IMR-90 (cell line): Measurements from ENCODE around the gene BGLAP. TPM values are rescaled to one million over a fixed set of nuclear protein-coding genes. Genes with fewer than 3 reads are reported as not detected.

Experiments used
- ATAC-seq: fragments of 200-7000 bp; cut with Tn5 transposase; 2 replicates; pipeline ENCODE4 v1.9.1; 2020; ENCODE audit warnings: low read depth, mild to moderate bottlenecking, moderate library complexity
- BruUV-seq: library from RNA; stranded (reverse); fragments of 400-500 nt; replicated peaks from 2 replicates; lab custom pipeline; 2021; lab: Mats Ljungman, UMichigan
- CTCF ChIA-PET: fragments of 300-600 bp; formaldehyde crosslinking; extraction: SDS; loops from one replicate; lab custom pipeline; 2021; ENCODE audit warnings: antibody characterized with exemption; lab: Yijun Ruan, JAX
- POLR2A ChIA-PET: fragments of 300-600 bp; sonication (Branson Sonifier 250); formaldehyde crosslinking; loops from one replicate; lab custom pipeline; 2022; ENCODE audit warnings: antibody characterized with exemption; ENCODE audit not compliant: unreplicated experiment; lab: Charles Lee
- DNase-seq: peaks from one replicate; pipeline ENCODE4 v3.0.0; 2013
- H2AFZ ChIP-seq: replicated peaks from 2 replicates; pipeline ENCODE3; 2013; ENCODE audit warnings: low read length, mild to moderate bottlenecking; ENCODE audit not compliant: poor library complexity
- H2AK5ac ChIP-seq: 2 replicates; pipeline ENCODE4 v1.6.1; 2013; ENCODE audit warnings: low read depth, low read length, inconsistent platforms
- H2AK9ac ChIP-seq: replicated peaks from 2 replicates; pipeline ENCODE3; 2013; ENCODE audit warnings: mild to moderate bottlenecking, low read depth, low read length, moderate library complexity; ENCODE audit not compliant: poor library complexity
- H2BK120ac ChIP-seq: 2 replicates; pipeline ENCODE4 v1.6.1; 2013; ENCODE audit warnings: low read depth, low read length, inconsistent platforms
- H2BK15ac ChIP-seq: 3 replicates; pipeline ENCODE4 v1.6.1; 2013; ENCODE audit warnings: low read depth, low read length, inconsistent platforms
- H2BK20ac ChIP-seq: 2 replicates; pipeline ENCODE4 v1.6.1; 2013; ENCODE audit warnings: low read depth, mild to moderate bottlenecking, inconsistent platforms, low read length, moderate library complexity
- H2BK5ac ChIP-seq: 2 replicates; pipeline ENCODE4 v1.6.1; 2013; ENCODE audit warnings: mild to moderate bottlenecking, low read depth, low read length, inconsistent platforms; ENCODE audit not compliant: poor library complexity, severe bottlenecking
- H3K14ac ChIP-seq: replicated peaks from 2 replicates; pipeline ENCODE4 v1.6.1; 2013; ENCODE audit warnings: low read depth, low read length, inconsistent platforms
- H3K18ac ChIP-seq: 2 replicates; pipeline ENCODE4 v1.6.1; 2013; ENCODE audit warnings: low read depth, low read length, control low read depth
- H3K23ac ChIP-seq: 2 replicates; pipeline ENCODE4 v1.6.1; 2013; ENCODE audit warnings: low read depth, low read length, inconsistent platforms
- H3K27ac ChIP-seq: 2 replicates; pipeline ENCODE4 v1.5.1; 2013; ENCODE audit warnings: mild to moderate bottlenecking, control low read depth, low read length; ENCODE audit not compliant: insufficient read depth
- H3K27me3 ChIP-seq: 2 replicates; pipeline ENCODE4 v1.6.1; 2013; ENCODE audit warnings: low read length; ENCODE audit not compliant: control insufficient read depth, insufficient read depth
- H3K36me3 ChIP-seq: 2 replicates; pipeline ENCODE4 v1.6.1; 2013; ENCODE audit warnings: low read length, mixed read lengths; ENCODE audit not compliant: control insufficient read depth, insufficient read depth
- H3K4ac ChIP-seq: 2 replicates; pipeline ENCODE4 v1.6.1; 2013; ENCODE audit warnings: low read depth, low read length, inconsistent platforms
- H3K4me1 ChIP-seq: 2 replicates; pipeline ENCODE4 v1.6.1; 2013; ENCODE audit warnings: low read length, mixed read lengths; ENCODE audit not compliant: control insufficient read depth, insufficient read depth
- H3K4me2 ChIP-seq: 2 replicates; pipeline ENCODE4 v1.6.1; 2013; ENCODE audit warnings: low read depth, mild to moderate bottlenecking, control low read depth, low read length, moderate library complexity
- H3K4me3 ChIP-seq: 2 replicates; pipeline ENCODE4 v1.5.1; 2013; ENCODE audit warnings: low read depth, mild to moderate bottlenecking, control low read depth, low read length, moderate library complexity; ENCODE audit not compliant: insufficient read depth
- H3K56ac ChIP-seq: 2 replicates; pipeline ENCODE4 v1.6.1; 2013; ENCODE audit warnings: low read length, inconsistent platforms; ENCODE audit not compliant: insufficient read depth; ENCODE audit errors: extremely low read depth
- H3K79me1 ChIP-seq, 2 experiments: 2 replicates each; pipeline ENCODE4 v1.6.1; 2013; ENCODE audit warnings: low read length in 2 of 2, inconsistent platforms in 1 of 2, low read depth in 1 of 2
- H3K9ac ChIP-seq: 2 replicates; pipeline ENCODE4 v1.6.1; 2013; ENCODE audit warnings: low read depth, low read length, control low read depth
- H3K9me1 ChIP-seq: 2 replicates; pipeline ENCODE4 v1.6.1; 2013; ENCODE audit warnings: low read length, inconsistent platforms; ENCODE audit not compliant: insufficient read depth
- H3K9me3 ChIP-seq: 2 replicates; pipeline ENCODE4 v1.6.1; 2013; ENCODE audit warnings: low read length; ENCODE audit not compliant: control insufficient read depth, insufficient read depth
- H4K20me1 ChIP-seq: 2 replicates; pipeline ENCODE4 v1.6.1; 2013; ENCODE audit warnings: low read length, inconsistent platforms; ENCODE audit not compliant: insufficient read depth
- H4K5ac ChIP-seq: 2 replicates; pipeline ENCODE4 v1.6.1; 2013; ENCODE audit warnings: mild to moderate bottlenecking, low read depth, low read length, control low read depth
- H4K8ac ChIP-seq, 2 experiments: 2 replicates each; pipeline ENCODE4 v1.6.1; 2013; ENCODE audit warnings: low read depth in 2 of 2, low read length in 2 of 2, control low read depth in 1 of 2, inconsistent platforms in 1 of 2
- H4K91ac ChIP-seq: 2 replicates; pipeline ENCODE4 v1.6.1; 2013; ENCODE audit warnings: low read depth, low read length, inconsistent platforms; ENCODE audit not compliant: insufficient read depth
- BHLHE40 ChIP-seq: fragments of 150-350 bp; IDR thresholded peaks from 2 replicates; pipeline ENCODE4 v1.6.1; 2016; ENCODE audit warnings: mild to moderate bottlenecking, low read depth, low read length
- CEBPB ChIP-seq: IDR thresholded peaks from 2 replicates; pipeline ENCODE4 v1.6.1; 2012; ENCODE audit warnings: low read depth, low read length, improper control_type of control experiment
- CHD1 ChIP-seq: IDR thresholded peaks from 2 replicates; pipeline ENCODE4 v1.6.1; 2012; ENCODE audit warnings: low read depth, low read length, improper control_type of control experiment
- CTCF ChIP-seq: conservative IDR thresholded peaks from 2 replicates; pipeline ENCODE4 v1.5.1; 2012; ENCODE audit warnings: mild to moderate bottlenecking, low read depth, low read length, improper control_type of control experiment
- ELK1 ChIP-seq: fragments of 150-350 bp; IDR thresholded peaks from 2 replicates; pipeline ENCODE4 v1.6.1; 2016; ENCODE audit warnings: low read depth, mild to moderate bottlenecking, low read length, moderate library complexity, borderline replicate concordance
- FOS ChIP-seq: fragments of 150-350 bp; IDR thresholded peaks from 2 replicates; pipeline ENCODE4 v1.6.1; 2016; ENCODE audit warnings: low read depth, low read length
- MAZ ChIP-seq: IDR thresholded peaks from 2 replicates; pipeline ENCODE4 v1.6.1; 2012; ENCODE audit warnings: low read depth, mild to moderate bottlenecking, low read length, improper control_type of control experiment, moderate library complexity, borderline replicate concordance
- MXI1 ChIP-seq: IDR thresholded peaks from 2 replicates; pipeline ENCODE4 v1.6.1; 2012; ENCODE audit warnings: low read depth, mild to moderate bottlenecking, low read length, moderate library complexity, borderline replicate concordance
- NFE2L2 ChIP-seq: fragments of 150-350 bp; IDR thresholded peaks from 2 replicates; pipeline ENCODE4 v1.6.1; 2016; ENCODE audit warnings: low read depth, mild to moderate bottlenecking, low read length
- POLR2A ChIP-seq: IDR thresholded peaks from 2 replicates; pipeline ENCODE4 v1.6.1; 2012; ENCODE audit warnings: mild to moderate bottlenecking, low read depth, low read length
- RAD21 ChIP-seq: IDR thresholded peaks from 2 replicates; pipeline ENCODE4 v1.6.1; 2012; ENCODE audit warnings: low read length, improper control_type of control experiment
- RCOR1 ChIP-seq: IDR thresholded peaks from 2 replicates; pipeline ENCODE4 v1.6.1; 2012; ENCODE audit warnings: mild to moderate bottlenecking, low read length, improper control_type of control experiment; ENCODE audit not compliant: insufficient replicate concordance
- RFX5 ChIP-seq: IDR thresholded peaks from 2 replicates; pipeline ENCODE4 v1.8.0; 2012; ENCODE audit warnings: low read depth, mild to moderate bottlenecking, low read length, moderate library complexity
- SMC3 ChIP-seq: fragments of 150-350 bp; IDR thresholded peaks from 2 replicates; pipeline ENCODE4 v1.6.1; 2016; ENCODE audit warnings: low read depth, mild to moderate bottlenecking, antibody characterized with exemption, low read length, moderate library complexity
- USF2 ChIP-seq: fragments of 150-350 bp; IDR thresholded peaks from 2 replicates; pipeline ENCODE4 v1.6.1; 2017; ENCODE audit warnings: mild to moderate bottlenecking, antibody characterized with exemption, low read length, low read depth
- WGBS, 2 experiments: methylation state at CpG; one replicate each; pipeline versions ENCODE4 v1.1.5 to v1.1.7; 2013; ENCODE audit warnings: missing lambda C conversion rate in 2 of 2; ENCODE audit not compliant: insufficient read length in 1 of 2; ENCODE audit errors: extremely low coverage in 2 of 2; 5-methylcytosine and 5-hydroxymethylcytosine counted together
- dilution Hi-C: fragments of 300-500 bp; cut with HindIII; formaldehyde crosslinking; loops from one replicate; pipeline ENCODE4 v1.14.3; 2018; ENCODE audit warnings: low sequenced_read_pairs; ENCODE audit not compliant: unreplicated experiment
- in situ Hi-C: fragments of 300-500 bp; cut with MboI; formaldehyde crosslinking; loops from 3 replicates; pipeline ENCODE4 v1.14.3; 2019; ENCODE audit warnings: low sequenced_read_pairs, inconsistent platforms, mixed read lengths
- intact Hi-C: fragments of 100-400 bp; cut with micrococcal nuclease; formaldehyde crosslinking; loops from 2 replicates; pipeline ENCODE4 v1.10.0; 2022
- polyA plus RNA-seq, 3 experiments: library from polyadenylated mRNA; depleted of rRNA; stranded (reverse); fragments of >200 nt; gene quantifications; 2 replicates each; pipeline ENCODE4 v1.2.3, GENCODE V29; 2012; ENCODE audit warnings: low replicate concordance in 1 of 3
- total RNA-seq: library from RNA; depleted of rRNA; stranded (reverse); fragments of >200 nt; gene quantifications from 2 replicates; pipeline ENCODE4 v1.2.3, GENCODE V29; 2012

BGLAP gene
- total and polyA plus RNA-seq, 2 of the 4 experiments (the other 2 are of a cell fraction) = 0.67 TPM; not detected in 1

- BruUV-seq = no TSS peak
- ATAC-seq (no peak), DNase-seq (no peak)
- peaks cover 7% of the 10 kb centered on the region; the same call in 1 of the 2 replicates for H3K36me3 ChIP-seq
- H3K4me1 ChIP-seq = no peaks in the 10 kb centered on the region
- peak overlapping the region; percentile 86 for H3K4ac ChIP-seq
- H3K56ac ChIP-seq = peak overlapping the region; percentile 72
- peak overlapping the region; percentile 55 for H3K4me3 ChIP-seq
- intact Hi-C loops (loop anchor here (2.0 kb wide), 1 partner anchor 46 kb away; no protein-coding TSS in a partner anchor), in situ Hi-C loops (no loop called here), dilution Hi-C loops (no loop called here)
- H2AFZ ChIP-seq = peak overlapping the region; percentile 93
- H3K4me2 ChIP-seq = peak overlapping the region; percentile 26
- peak overlapping the region; percentile 87 for H3K14ac ChIP-seq
- peaks cover 13% of the 10 kb centered on the region for H4K20me1 ChIP-seq
- CTCF ChIA-PET = interaction anchor here (0.7 kb wide), 1 partner anchor 102 kb away, joined by 6 read pairs; no protein-coding TSS in a partner anchor
- H3K9me3 ChIP-seq = no peaks in the 10 kb centered on the region
- peak overlapping the region; percentile 62 for H4K5ac ChIP-seq
- WGBS, 2 experiments = 96% methylated on average over 4 of the region's 7 CpGs; no CpG with 5 or more reads in 1 of the 2 experiments
- 0 out of 2 replicates have a peak overlapping the region, but pooled peaks have one; percentile 16 for H2BK120ac ChIP-seq
- TF ChIP-seq SMC3 = no peak
- no peak for TF ChIP-seq RAD21
- TF ChIP-seq CHD1 = no peak
- no peak for TF ChIP-seq MAZ
- TF ChIP-seq CEBPB = no peak
- TF ChIP-seq MXI1 = no peak
- no peak for TF ChIP-seq RFX5
- no peak for TF ChIP-seq FOS
- no peak for TF ChIP-seq ELK1
- TF ChIP-seq NFE2L2 = no peak
- no peak for TF ChIP-seq USF2
- no peak for TF ChIP-seq BHLHE40
- TF ChIP-seq POLR2A = no peak
- no peak for TF ChIP-seq RCOR1
- TF ChIP-seq CTCF = no peak
- peak overlapping the region; percentile 89 for H2AK9ac ChIP-seq
- H4K8ac ChIP-seq = peak overlapping the region; percentile 84 to 94
- no peak overlapping the region for H2BK15ac ChIP-seq
- H3K27ac ChIP-seq = peak overlapping the region; percentile 68
- peak overlapping the region; percentile 71 for H2AK5ac ChIP-seq
- H3K18ac ChIP-seq = no peak overlapping the region
- H2BK5ac ChIP-seq = peak overlapping the region; percentile 57
- peak overlapping the region; percentile 93 for H3K23ac ChIP-seq
- peaks cover 12% of the 10 kb centered on the region for H3K9me1 ChIP-seq
- POLR2A ChIA-PET = interaction anchor here (1.5 kb wide), 1 partner anchor 19 kb away, joined by 16 read pairs; the partner anchor contains the start of gene PMF1
- no peaks in the 10 kb centered on the region for H3K27me3 ChIP-seq
- peak overlapping the region; percentile 54 for H3K9ac ChIP-seq
- peaks cover 22 to 42% of the 10 kb centered on the region in 2 experiments for H3K79me1 ChIP-seq
- peak overlapping the region; percentile 48; the same call in 1 of the 2 replicates for H4K91ac ChIP-seq
- no peak overlapping the region for H2BK20ac ChIP-seq
These were observed 48.8 kb upstream of the BGLAP start for GRCh38 chr1:156193208-156193487.
